GM12878 (cell line): ENCODE results near the gene PRRC2C. TPM values are rescaled to one million over a fixed set of nuclear protein-coding genes. Genes with fewer than 3 reads are reported as not detected.

ENCODE experiments used
- ATAC-seq: fragments of 200-7000 bp; cut with Tn5 transposase; 3 replicates; pipeline ENCODE4 v1.9.1; 2020; ENCODE audit warnings: mild to moderate bottlenecking, moderate library complexity
- BruUV-seq: library from RNA; stranded (reverse); fragments of 400-500 nt; replicated peaks from 2 replicates; lab custom pipeline; 2021; lab: Mats Ljungman, UMichigan
- CTCF ChIA-PET: fragments of 300-600 bp; sonication (Branson Sonifier 250); formaldehyde crosslinking; extraction: SDS; loops from one replicate; lab custom pipeline; 2021; ENCODE audit warnings: inconsistent platforms; lab: Yijun Ruan, JAX
- POLR2A ChIA-PET: fragments of 350-600 bp; formaldehyde crosslinking; extraction: SDS; loops from one replicate; lab custom pipeline; 2021; ENCODE audit warnings: inconsistent platforms; lab: Charles Lee
- RAD21 ChIA-PET: fragments of 300-600 bp; sonication (Branson Sonifier 250); formaldehyde crosslinking; loops from one replicate; lab custom pipeline; 2023; ENCODE audit warnings: antibody characterized with exemption; ENCODE audit not compliant: unreplicated experiment; lab: Charles Lee
- SMC1A ChIA-PET: fragments of 300-600 bp; sonication (Branson Sonifier 250); formaldehyde crosslinking; loops from one replicate; lab custom pipeline; 2023; ENCODE audit not compliant: unreplicated experiment, uncharacterized antibody; lab: Charles Lee
- DNase-seq: peaks from one replicate; pipeline ENCODE4 v3.0.0-alpha.2; 2011; ENCODE audit warnings: low read depth, low spot score
- FAIRE-seq: peaks from 3 replicates; lab custom pipeline; 2011; peaks lifted over from hg19 to GRCh38; lab: Jason Lieb, UNC
- H2AFZ ChIP-seq: 2 replicates; pipeline ENCODE4 v1.6.0; 2011; ENCODE audit warnings: low read depth, low read length, control low read depth; ENCODE audit not compliant: control insufficient read depth
- H3K27ac ChIP-seq: 2 replicates; pipeline ENCODE4 v1.5.1; 2011; ENCODE audit warnings: control low read depth; ENCODE audit not compliant: control insufficient read depth, insufficient read depth
- H3K27me3 ChIP-seq, 2 experiments: replicated peaks in 1 of 2; 2 replicates each; pipeline versions ENCODE4 v1.6.0 to v1.6.1; 2011; ENCODE audit warnings: low read length in 1 of 2; ENCODE audit not compliant: control insufficient read depth in 2 of 2, insufficient read depth in 2 of 2
- H3K36me3 ChIP-seq, 2 experiments: 2 replicates each; pipeline ENCODE4 v1.5.1; 2011; ENCODE audit warnings: low read length in 1 of 2; ENCODE audit not compliant: control insufficient read depth in 2 of 2, insufficient read depth in 2 of 2
- H3K4me1 ChIP-seq: 2 replicates; pipeline ENCODE4 v1.6.1; 2011; ENCODE audit warnings: mild to moderate bottlenecking, low read length, moderate library complexity, mixed read lengths; ENCODE audit not compliant: control insufficient read depth, insufficient read depth
- H3K4me2 ChIP-seq: 2 replicates; pipeline ENCODE4 v1.6.0; 2011; ENCODE audit warnings: control low read depth; ENCODE audit not compliant: control insufficient read depth, insufficient read depth
- H3K4me3 ChIP-seq: fragments of 200-600 bp; sonication (generic); 2 replicates; pipeline ENCODE4 v1.5.1; 2016
- H3K79me2 ChIP-seq: 2 replicates; pipeline ENCODE4 v1.6.0; 2011; ENCODE audit warnings: low read length; ENCODE audit not compliant: control insufficient read depth, insufficient read depth
- H3K9ac ChIP-seq: 2 replicates; pipeline ENCODE4 v1.8.0; 2011; ENCODE audit warnings: low read length, control low read depth, mixed read lengths; ENCODE audit not compliant: control insufficient read depth, insufficient read depth
- H3K9me3 ChIP-seq: replicated peaks from 3 replicates; pipeline ENCODE4 v1.5.1; 2011; ENCODE audit warnings: mild to moderate bottlenecking, low read length; ENCODE audit not compliant: control insufficient read depth, insufficient read depth
- H4K20me1 ChIP-seq: 2 replicates; pipeline ENCODE4 v1.6.0; 2011; ENCODE audit not compliant: control insufficient read depth, insufficient read depth
- ATF3 ChIP-seq: IDR thresholded peaks from 2 replicates; pipeline ENCODE4 v1.6.1; 2011; ENCODE audit warnings: low read depth, mild to moderate bottlenecking, low read length, moderate library complexity, borderline replicate concordance; ENCODE audit errors: extremely low read depth
- BRCA1 ChIP-seq: IDR thresholded peaks from 2 replicates; pipeline ENCODE4 v1.6.1; 2011; ENCODE audit warnings: low read depth, low read length, improper control_type of control experiment
- CEBPB ChIP-seq, 2 experiments: fragments of 150-350 bp in 1 of 2; IDR thresholded peaks; 2 replicates each; pipeline ENCODE4 v1.6.1; 2012 to 2014; ENCODE audit warnings: low read depth in 2 of 2, low read length in 2 of 2, borderline replicate concordance in 1 of 2, inconsistent platforms in 1 of 2
- DPF2 ChIP-seq: fragments of 450-650 bp; IDR thresholded peaks from 2 replicates; pipeline ENCODE4 v1.6.1; 2017; ENCODE audit warnings: mild to moderate bottlenecking
- E2F4 ChIP-seq: IDR thresholded peaks from 2 replicates; pipeline ENCODE4 v1.6.1; 2012; ENCODE audit warnings: low read depth, low read length, improper control_type of control experiment
- HSF1 ChIP-seq: fragments of 150-350 bp; IDR thresholded peaks from 2 replicates; pipeline ENCODE4 v1.6.1; 2014; ENCODE audit warnings: mild to moderate bottlenecking, low read depth, low read length
- MEF2A ChIP-seq: IDR thresholded peaks from 2 replicates; pipeline ENCODE4 v1.6.1; 2011; ENCODE audit warnings: low read depth, mild to moderate bottlenecking, low read length, moderate library complexity; ENCODE audit not compliant: insufficient read depth
- NBN ChIP-seq: fragments of 450-650 bp; IDR thresholded peaks from 2 replicates; pipeline ENCODE4 v1.6.1; 2016
- NFYA ChIP-seq: IDR thresholded peaks from 2 replicates; pipeline ENCODE4 v1.6.1; 2011; ENCODE audit warnings: low read depth, mild to moderate bottlenecking, low read length, improper control_type of control experiment, borderline replicate concordance
- POLR2A ChIP-seq: IDR thresholded peaks from 2 replicates; pipeline ENCODE4 v1.6.1; 2011; ENCODE audit warnings: low read depth, mild to moderate bottlenecking, low read length
- RAD21 ChIP-seq: IDR thresholded peaks from 2 replicates; pipeline ENCODE4 v1.6.1; 2011; ENCODE audit warnings: mild to moderate bottlenecking, low read depth, low read length, moderate library complexity; ENCODE audit not compliant: insufficient read depth
- RAD51 ChIP-seq: fragments of 450-650 bp; IDR thresholded peaks from 2 replicates; pipeline ENCODE4 v1.6.1; 2016; ENCODE audit warnings: moderate library complexity, mild to moderate bottlenecking, inconsistent platforms
- RFX5 ChIP-seq: IDR thresholded peaks from 2 replicates; pipeline ENCODE4 v1.6.1; 2011; ENCODE audit warnings: low read depth, low read length, improper control_type of control experiment
- SP1 ChIP-seq: IDR thresholded peaks from one replicate; pipeline ENCODE4 v1.6.1; 2011; ENCODE audit warnings: low read depth, low read length
- SRF ChIP-seq, 2 experiments: IDR thresholded peaks; 2 replicates each; pipeline ENCODE4 v1.6.1; 2011; ENCODE audit warnings: low read depth in 2 of 2, low read length in 2 of 2, mild to moderate bottlenecking in 1 of 2, moderate library complexity in 1 of 2
- TAF1 ChIP-seq: IDR thresholded peaks from 2 replicates; pipeline ENCODE4 v1.6.1; 2011; ENCODE audit warnings: mild to moderate bottlenecking, low read depth, low read length, borderline replicate concordance
- TCF12 ChIP-seq: IDR thresholded peaks from 2 replicates; pipeline ENCODE4 v1.6.1; 2011; ENCODE audit warnings: low read depth, mild to moderate bottlenecking, low read length
- ZBED1 ChIP-seq: IDR thresholded peaks from 2 replicates; pipeline ENCODE4 v1.6.1; 2016; ENCODE audit warnings: borderline replicate concordance
- ZNF24 ChIP-seq: fragments of 450-650 bp; IDR thresholded peaks from 2 replicates; pipeline ENCODE4 v1.6.1; 2017; ENCODE audit warnings: antibody characterized with exemption, mild to moderate bottlenecking
- in situ Hi-C: fragments of 300-500 bp; cut with MboI; formaldehyde crosslinking; loops from 9 replicates; pipeline ENCODE4 v1.14.3; 2018; ENCODE audit warnings: mixed read lengths
- intact Hi-C: fragments of 100-400 bp; cut with micrococcal nuclease; formaldehyde crosslinking; loops from one replicate; pipeline ENCODE4 v1.14.2; 2022; ENCODE audit not compliant: unreplicated experiment
- polyA plus RNA-seq, 11 experiments: library from polyadenylated mRNA; depleted of rRNA in 4 of 11; unstranded in 6 of 11; stranded (reverse) in 5 of 11; fragments of >200 nt; fragmentation: Nextera tagmentation in 4 of 11; fragmentation: Illumina TruSeq in 1 of 11; extraction: Ambion mirVana in 4 of 11; extraction: Trizol in 1 of 11; gene quantifications; 1 replicate in 1 of 11; 2 replicates in 10 of 11; pipeline versions ENCODE4 v1.2.1 to v1.2.3, GENCODE V29; 2011 to 2016; ENCODE audit warnings: inconsistent platforms in 2 of 11, missing spikeins in 2 of 11, low read depth in 1 of 11
- total RNA-seq, 4 experiments: library from RNA; depleted of rRNA in 3 of 4; stranded (reverse); fragments of >200 nt in 3 of 4; fragmentation: Illumina TruSeq in 1 of 4; extraction: Trizol in 1 of 4; gene quantifications; 2 replicates each; pipeline versions ENCODE4 v1.2.1 to v1.2.3, GENCODE V29; 2013 to 2021

The PRRC2C gene
- total and polyA plus RNA-seq, 10 of the 15 experiments (the other 5 are each of a cell fraction or from before 2014, with no cell fraction given), result 53.4 to 182 (median 91.8) TPM

GRCh38 chr1:171455967-171456366 is 29.4 kb upstream of the PRRC2C start:
- DNase-seq (no peak), ATAC-seq (no peak), FAIRE-seq (no peak)
- H3K27me3 ChIP-seq, result no peaks in the 10 kb centered on the region
- TF ChIP-seq RAD51 (no peak), CEBPB (IDR thresholded peaks at IDR 0.05; ENCODE audit: borderline replicate concordance in 1 of 2, low read depth in 2 of 2, low read length in 2 of 2) (no peak), DPF2 (no peak), POLR2A (no peak), E2F4 (no peak), TCF12 (no peak), ZNF24 (no peak), NFYA (no peak), RFX5 (no peak), NBN (no peak), MEF2A (no peak), ZBED1 (no peak), ATF3 (no peak), SP1 (no peak), BRCA1 (no peak), RAD21 (no peak), HSF1 (no peak), TAF1 (no peak), SRF (IDR thresholded peaks at IDR 0.05; ENCODE audit: low read depth in 2 of 2, low read length in 2 of 2) (no peak)
- SMC1A ChIA-PET, result no interaction called here
- in situ Hi-C loops, result no loop called here
- intact Hi-C loops, result no loop called here
- H3K27ac ChIP-seq, result no peak overlapping the region
- H4K20me1 ChIP-seq, result no peaks in the 10 kb centered on the region
- no peak overlapping the region for H3K4me3 ChIP-seq
- POLR2A ChIA-PET, result no interaction called here
- RAD21 ChIA-PET, result no interaction called here
- no peaks in the 10 kb centered on the region for H3K9me3 ChIP-seq
- CTCF ChIA-PET, result no interaction called here
- H3K36me3 ChIP-seq, result no peaks in the 10 kb centered on the region
- no peaks in the 10 kb centered on the region for H3K4me1 ChIP-seq
- no TSS peak for BruUV-seq
- no peaks in the 10 kb centered on the region for H3K79me2 ChIP-seq
- H3K9ac ChIP-seq, result no peak overlapping the region
- H3K4me2 ChIP-seq, result no peak overlapping the region
- H2AFZ ChIP-seq, result no peak overlapping the region
